ENCODE results near the gene FLOT2.

FLOT2 gene

DNA sequence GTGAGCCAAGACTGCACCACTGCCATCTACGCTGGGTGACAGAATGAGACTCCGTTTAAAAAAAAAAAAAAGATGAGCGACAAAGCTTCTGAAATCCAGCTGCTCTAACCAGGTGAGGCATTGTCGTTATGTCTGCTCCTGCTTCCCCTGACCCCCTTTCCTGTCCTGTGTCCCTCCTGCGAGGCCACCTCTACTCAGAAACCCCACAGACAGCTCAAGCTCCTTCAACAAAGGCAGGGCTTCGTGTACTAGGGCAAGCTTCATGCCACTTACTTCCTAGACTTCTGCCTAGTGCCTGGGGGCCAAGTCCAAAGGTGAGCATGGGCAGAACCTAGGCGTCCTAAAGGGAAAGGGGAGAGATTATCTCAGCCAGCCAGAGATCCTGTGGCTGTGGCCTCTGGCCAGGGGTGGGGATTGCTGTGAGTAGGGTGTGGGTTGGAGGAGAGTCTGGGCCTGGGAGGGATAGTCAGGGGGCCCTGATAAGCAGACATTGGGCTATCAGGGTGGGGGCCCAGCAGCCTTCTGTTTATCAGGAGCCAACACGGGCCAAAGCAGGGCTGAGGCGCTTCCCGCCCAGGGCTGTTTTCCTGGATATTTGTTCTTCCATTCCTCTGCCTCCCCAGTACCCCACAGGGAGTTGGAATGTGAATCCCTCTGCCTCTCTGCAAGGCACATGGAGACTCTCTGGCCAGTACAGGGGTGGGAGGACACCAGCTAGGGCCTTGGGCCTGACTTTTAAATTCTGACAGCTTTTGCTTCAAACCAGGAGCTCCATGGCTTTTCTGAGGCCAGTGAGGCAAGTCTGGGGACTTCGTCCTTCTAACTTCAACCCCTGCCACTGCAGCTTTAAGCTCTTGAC lies 32.3 kb downstream of the FLOT2 start:
- no peaks in the 10 kb centered on the region for H3K4me1 ChIP-seq (ENCODE audit: low read length)
- TF ChIP-seq, protein P1, sequence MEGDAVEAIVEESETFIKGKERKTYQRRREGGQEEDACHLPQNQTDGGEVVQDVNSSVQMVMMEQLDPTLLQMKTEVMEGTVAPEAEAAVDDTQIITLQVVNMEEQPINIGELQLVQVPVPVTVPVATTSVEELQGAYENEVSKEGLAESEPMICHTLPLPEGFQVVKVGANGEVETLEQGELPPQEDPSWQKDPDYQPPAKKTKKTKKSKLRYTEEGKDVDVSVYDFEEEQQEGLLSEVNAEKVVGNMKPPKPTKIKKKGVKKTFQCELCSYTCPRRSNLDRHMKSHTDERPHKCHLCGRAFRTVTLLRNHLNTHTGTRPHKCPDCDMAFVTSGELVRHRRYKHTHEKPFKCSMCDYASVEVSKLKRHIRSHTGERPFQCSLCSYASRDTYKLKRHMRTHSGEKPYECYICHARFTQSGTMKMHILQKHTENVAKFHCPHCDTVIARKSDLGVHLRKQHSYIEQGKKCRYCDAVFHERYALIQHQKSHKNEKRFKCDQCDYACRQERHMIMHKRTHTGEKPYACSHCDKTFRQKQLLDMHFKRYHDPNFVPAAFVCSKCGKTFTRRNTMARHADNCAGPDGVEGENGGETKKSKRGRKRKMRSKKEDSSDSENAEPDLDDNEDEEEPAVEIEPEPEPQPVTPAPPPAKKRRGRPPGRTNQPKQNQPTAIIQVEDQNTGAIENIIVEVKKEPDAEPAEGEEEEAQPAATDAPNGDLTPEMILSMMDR (IDR thresholded peaks at IDR 0.05; ENCODE audit: low read length) = no peak
- no peak for TF ChIP-seq EZH2phosphoT487 (IDR thresholded peaks at IDR 0.05; ENCODE audit: low read length)
- no peak for TF ChIP-seq EZH2 (optimal IDR thresholded peaks at IDR 0.05; ENCODE audit: low read depth, low read length)
- no peak for DNase-seq
- no peak overlapping the region for H3K4me3 ChIP-seq (ENCODE audit: low read length)
- H3K9me3 ChIP-seq (replicated peaks; ENCODE audit: insufficient read depth, low read length) = no peaks in the 10 kb centered on the region
- no peaks in the 10 kb centered on the region for H3K9me2 ChIP-seq (replicated peaks; ENCODE audit: insufficient read depth, low read length)
- no peaks in the 10 kb centered on the region for H3F3A ChIP-seq (ENCODE audit: insufficient read depth, low read length)
- H3K4me2 ChIP-seq (ENCODE audit: low read depth, low read length) = no peak overlapping the region
- no peak overlapping the region for H3K9ac ChIP-seq (ENCODE audit: low read length)
- no peak overlapping the region for H3K27ac ChIP-seq (ENCODE audit: low read length)
- H3K79me2 ChIP-seq (ENCODE audit: low read length) = no peaks in the 10 kb centered on the region
- H3K36me3 ChIP-seq (replicated peaks; ENCODE audit: insufficient read depth, low read length) = 0 out of 2 replicates have a peak, but pooled peaks cover 2% of the 10 kb centered on the region
- no peaks in the 10 kb centered on the region for H3K27me3 ChIP-seq (replicated peaks; ENCODE audit: insufficient read depth, low read length)
- H2AFZ ChIP-seq (ENCODE audit: low read length) = no peak overlapping the region
- no peaks in the 10 kb centered on the region for H4K20me1 ChIP-seq (ENCODE audit: insufficient read depth, low read length)

DNA sequence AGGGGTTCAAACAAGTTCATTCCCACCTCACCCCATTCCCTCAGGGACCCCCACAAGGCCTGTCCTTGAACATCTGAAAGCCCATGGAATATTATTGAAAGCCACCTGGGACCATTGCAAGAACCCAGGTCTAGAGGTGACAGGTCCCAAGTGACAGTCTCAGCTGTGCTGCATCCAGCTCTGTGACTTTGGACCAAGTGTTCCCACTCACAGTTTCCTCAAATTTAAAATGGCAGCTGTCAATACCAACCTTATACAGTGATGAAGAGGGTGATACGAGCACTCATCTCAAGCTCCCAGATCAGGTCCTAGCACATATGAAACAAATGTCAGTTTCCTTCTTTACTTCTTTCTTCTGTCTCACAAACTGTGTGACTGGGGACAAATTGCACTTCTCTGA lies 33.6 kb downstream of the FLOT2 start:
- Histone ChIP-seq H3K36me3 (replicated peaks; ENCODE audit: insufficient read depth, low read length) (0 out of 2 replicates have a peak, but pooled peaks cover 2% of the 10 kb centered on the region), H3K9ac (ENCODE audit: low read length) (no peak overlapping the region), H3K27me3 (replicated peaks; ENCODE audit: insufficient read depth, low read length) (no peaks in the 10 kb centered on the region), H3K9me2 (replicated peaks; ENCODE audit: insufficient read depth, low read length) (no peaks in the 10 kb centered on the region), H3K79me2 (ENCODE audit: low read length) (no peaks in the 10 kb centered on the region), H3K4me3 (ENCODE audit: low read length) (no peak overlapping the region), H3K4me2 (ENCODE audit: low read depth, low read length) (no peak overlapping the region), H3K27ac (ENCODE audit: low read length) (no peak overlapping the region), H3K4me1 (ENCODE audit: low read length) (no peaks in the 10 kb centered on the region), H3K9me3 (replicated peaks; ENCODE audit: insufficient read depth, low read length) (no peaks in the 10 kb centered on the region), H3F3A (ENCODE audit: insufficient read depth, low read length) (no peaks in the 10 kb centered on the region), H2AFZ (ENCODE audit: low read length) (no peak overlapping the region), H4K20me1 (ENCODE audit: insufficient read depth, low read length) (no peaks in the 10 kb centered on the region)
- DNase-seq = no peak
- TF ChIP-seq, protein P1 (IDR thresholded peaks at IDR 0.05; ENCODE audit: low read length) = no peak
- TF ChIP-seq EZH2phosphoT487 (IDR thresholded peaks at IDR 0.05; ENCODE audit: low read length) = no peak
- TF ChIP-seq EZH2 (optimal IDR thresholded peaks at IDR 0.05; ENCODE audit: low read depth, low read length) = no peak

DNA sequence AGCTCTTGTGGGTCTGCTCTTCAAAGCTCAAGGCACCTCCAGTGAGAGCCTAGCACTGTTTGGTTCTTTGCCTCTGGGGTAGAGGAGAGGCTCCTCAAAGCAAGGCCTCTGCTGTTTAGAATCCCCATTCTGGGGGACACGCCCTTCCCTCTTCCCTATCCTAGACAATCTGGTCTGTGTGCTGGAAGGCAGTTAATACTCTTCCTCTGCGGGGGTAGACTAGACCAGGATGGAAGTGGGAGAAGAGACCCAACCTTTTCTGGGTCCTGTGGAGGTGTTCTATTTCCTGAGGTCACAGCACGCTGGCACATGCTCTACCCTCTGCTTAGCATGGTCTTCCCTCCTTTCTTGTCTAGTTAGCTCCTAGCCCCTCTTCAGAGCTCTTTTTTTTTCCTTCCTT lies 35.0 kb downstream of the FLOT2 start:
- no peak overlapping the region for H2AFZ ChIP-seq (ENCODE audit: low read length)
- no peaks in the 10 kb centered on the region for H3F3A ChIP-seq (ENCODE audit: insufficient read depth, low read length)
- DNase-seq = no peak
- no peak overlapping the region for H3K27ac ChIP-seq (ENCODE audit: low read length)
- TF ChIP-seq EZH2phosphoT487 (IDR thresholded peaks at IDR 0.05; ENCODE audit: low read length) = no peak
- TF ChIP-seq, protein P1 (IDR thresholded peaks at IDR 0.05; ENCODE audit: low read length) = no peak
- no peaks in the 10 kb centered on the region for H3K27me3 ChIP-seq (replicated peaks; ENCODE audit: insufficient read depth, low read length)
- H3K9ac ChIP-seq (ENCODE audit: low read length) = no peak overlapping the region
- no peaks in the 10 kb centered on the region for H3K79me2 ChIP-seq (ENCODE audit: low read length)
- 0 out of 2 replicates have a peak, but pooled peaks cover 2% of the 10 kb centered on the region for H3K36me3 ChIP-seq (replicated peaks; ENCODE audit: insufficient read depth, low read length)
- no peaks in the 10 kb centered on the region for H3K4me1 ChIP-seq (ENCODE audit: low read length)
- H3K9me3 ChIP-seq (replicated peaks; ENCODE audit: insufficient read depth, low read length) = no peaks in the 10 kb centered on the region
- H4K20me1 ChIP-seq (ENCODE audit: insufficient read depth, low read length) = no peaks in the 10 kb centered on the region
- H3K9me2 ChIP-seq (replicated peaks; ENCODE audit: insufficient read depth, low read length) = no peaks in the 10 kb centered on the region
- no peak overlapping the region for H3K4me2 ChIP-seq (ENCODE audit: low read depth, low read length)
- H3K4me3 ChIP-seq (ENCODE audit: low read length) = no peak overlapping the region
